Measurements from ENCODE around the gene FOXK2. TPM values are rescaled to one million over a fixed set of nuclear protein-coding genes. Genes with fewer than 3 reads are reported as not detected.

The FOXK2 gene
- total and polyA plus RNA-seq, 2 experiments from 2014 or later = 5.6 to 43.0 TPM

DNA sequence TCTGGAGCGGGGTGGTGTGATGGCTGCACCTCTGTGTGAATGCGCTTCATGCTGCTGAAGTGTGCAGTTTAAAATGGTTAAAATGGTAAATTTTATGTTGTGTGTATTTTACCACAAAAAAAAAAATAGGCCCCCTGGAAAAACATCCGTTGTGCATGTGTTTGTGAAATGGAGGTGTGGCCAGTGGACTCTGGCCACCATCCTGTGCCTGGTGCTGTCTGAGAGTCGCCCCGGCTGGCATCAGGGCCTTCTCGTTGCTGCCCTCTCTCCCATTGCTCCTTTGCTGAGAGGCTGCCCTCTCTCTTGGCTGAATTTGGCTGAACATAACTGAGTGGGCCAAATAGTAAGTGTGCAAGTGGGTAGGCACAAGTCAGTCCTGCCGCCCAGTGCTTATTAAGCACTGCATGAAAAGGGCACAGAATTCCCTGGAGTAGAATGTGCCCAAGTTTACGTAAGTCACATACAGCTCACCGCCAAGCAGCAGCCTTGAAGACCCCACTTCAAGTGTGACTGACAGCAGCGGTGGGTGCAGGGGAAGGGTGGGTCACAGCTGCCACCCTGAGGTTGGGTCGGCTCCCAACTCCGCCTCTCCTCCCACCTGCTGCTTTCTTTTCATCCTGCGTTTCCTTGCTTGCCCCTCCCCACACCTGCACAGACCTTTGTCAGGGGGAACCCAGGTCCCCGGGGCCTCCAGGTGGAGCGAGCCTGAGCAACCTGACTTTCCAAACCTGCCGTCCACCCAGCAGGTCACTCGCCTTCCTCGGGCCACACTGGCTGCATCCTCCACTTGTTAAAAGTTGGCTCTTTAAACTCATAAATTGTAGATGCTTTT is 46.8 kb downstream of the FOXK2 start:
- Histone ChIP-seq H3K4me2 (ENCODE audit: unreplicated experiment) (no peak overlapping the region), H3K9me2 (ENCODE audit: insufficient read depth) (no peaks in the 10 kb centered on the region), H3K36me3 (ENCODE audit: low read depth) (peaks cover 6% of the 10 kb centered on the region; the same call in 1 of the 2 replicates), H3K4me3 (no peak overlapping the region), H3K9ac (no peak overlapping the region), H3K27me3 (replicated peaks; ENCODE audit: insufficient read depth) (no peaks in the 10 kb centered on the region), H3K4me1 (ENCODE audit: insufficient read depth) (no peaks in the 10 kb centered on the region), H3K9me3 (ENCODE audit: low read depth) (no peaks in the 10 kb centered on the region), H3F3A (ENCODE audit: insufficient read depth) (no peaks in the 10 kb centered on the region), H2AFZ (no peak overlapping the region), H4K20me1 (ENCODE audit: insufficient read depth) (no peaks in the 10 kb centered on the region), H3K27ac (no peak overlapping the region), H3K79me2 (ENCODE audit: insufficient read depth) (peaks cover 98% of the 10 kb centered on the region)
- TF ChIP-seq EZH2phosphoT487 (IDR thresholded peaks at IDR 0.05; ENCODE audit: insufficient read depth, low read depth) (no peak), EZH2 (IDR thresholded peaks at IDR 0.05; ENCODE audit: insufficient read depth, poor library complexity, severe bottlenecking) (no peak)
- in situ Hi-C loops (cut with MboI) = no loop called here
- DNase-seq = no peak
- 73 to 78% methylated on average over 18 of the region's 18 CpGs for WGBS, 2 experiments (ENCODE audit: low coverage in 1 of 2, low lambda C conversion rate in 2 of 2, missing lambda C conversion rate in 2 of 2)

DNA sequence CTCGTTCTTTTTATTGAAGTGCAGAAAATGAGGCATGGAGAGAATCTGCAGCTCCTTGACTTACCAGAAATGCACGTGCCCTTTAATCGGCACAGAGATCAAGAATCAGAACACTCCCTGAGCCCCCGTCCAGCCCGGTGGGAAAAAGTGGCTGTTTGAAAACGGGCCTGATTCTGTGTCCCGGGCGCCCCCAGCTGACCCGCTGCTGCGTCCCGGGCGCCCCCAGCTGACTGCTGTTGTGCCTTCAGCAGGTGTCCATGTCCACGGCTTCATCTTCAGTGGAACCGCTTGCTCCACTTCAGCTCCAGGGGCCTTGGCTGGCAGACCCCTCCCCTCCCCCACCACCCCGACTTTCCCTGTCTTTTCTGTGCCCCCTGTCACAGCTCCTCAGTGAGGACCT is 47.8 kb downstream of the FOXK2 start:
- Histone ChIP-seq H3K27me3 (replicated peaks; ENCODE audit: insufficient read depth) (no peaks in the 10 kb centered on the region), H3K9ac (no peak overlapping the region), H4K20me1 (ENCODE audit: insufficient read depth) (no peaks in the 10 kb centered on the region), H3K9me2 (ENCODE audit: insufficient read depth) (no peaks in the 10 kb centered on the region), H3K36me3 (ENCODE audit: low read depth) (peaks cover 9% of the 10 kb centered on the region; the same call in 1 of the 2 replicates), H3K4me1 (ENCODE audit: insufficient read depth) (no peaks in the 10 kb centered on the region), H3K4me2 (ENCODE audit: unreplicated experiment) (no peak overlapping the region), H3K79me2 (ENCODE audit: insufficient read depth) (peaks cover 97% of the 10 kb centered on the region), H2AFZ (no peak overlapping the region), H3K27ac (no peak overlapping the region), H3F3A (ENCODE audit: insufficient read depth) (no peaks in the 10 kb centered on the region), H3K9me3 (ENCODE audit: low read depth) (no peaks in the 10 kb centered on the region), H3K4me3 (no peak overlapping the region)
- in situ Hi-C loops (cut with MboI) = no loop called here
- WGBS, 2 experiments (ENCODE audit: low coverage in 1 of 2, low lambda C conversion rate in 2 of 2, missing lambda C conversion rate in 2 of 2) = 89 to 90% methylated on average over 15 of the region's 15 CpGs
- TF ChIP-seq EZH2phosphoT487 (IDR thresholded peaks at IDR 0.05; ENCODE audit: insufficient read depth, low read depth) = no peak
- no peak for TF ChIP-seq EZH2 (IDR thresholded peaks at IDR 0.05; ENCODE audit: insufficient read depth, poor library complexity, severe bottlenecking)
- DNase-seq = no peak

DNA sequence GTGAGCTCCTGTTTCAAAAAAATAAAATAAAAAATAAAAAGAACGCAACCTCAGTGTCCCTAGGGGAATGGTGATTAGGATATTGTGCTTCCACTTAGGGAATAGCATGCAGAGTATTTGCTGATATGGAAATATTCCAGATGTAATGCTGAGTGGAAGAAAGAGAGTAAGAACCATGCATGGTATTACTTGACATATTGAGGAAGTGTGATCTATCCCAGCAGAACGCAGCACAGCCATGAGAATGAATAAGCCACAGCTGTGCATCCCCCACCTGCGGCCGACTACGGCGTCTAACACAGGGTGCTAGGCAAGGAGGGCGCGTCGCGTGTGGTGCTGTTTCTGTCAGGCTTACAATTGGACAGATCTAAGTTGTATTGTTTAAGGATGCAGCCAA is 49.5 kb downstream of the FOXK2 start:
- Histone ChIP-seq H3K4me1 (ENCODE audit: insufficient read depth) (no peaks in the 10 kb centered on the region), H4K20me1 (ENCODE audit: insufficient read depth) (no peaks in the 10 kb centered on the region), H3K9me2 (ENCODE audit: insufficient read depth) (no peaks in the 10 kb centered on the region), H3K27ac (no peak overlapping the region), H3K4me2 (ENCODE audit: unreplicated experiment) (no peak overlapping the region), H2AFZ (no peak overlapping the region), H3K9ac (no peak overlapping the region), H3F3A (ENCODE audit: insufficient read depth) (no peaks in the 10 kb centered on the region), H3K36me3 (ENCODE audit: low read depth) (peaks cover 13% of the 10 kb centered on the region; the same call in 1 of the 2 replicates), H3K27me3 (replicated peaks; ENCODE audit: insufficient read depth) (no peaks in the 10 kb centered on the region), H3K79me2 (ENCODE audit: insufficient read depth) (peaks cover 95% of the 10 kb centered on the region), H3K9me3 (ENCODE audit: low read depth) (no peaks in the 10 kb centered on the region), H3K4me3 (no peak overlapping the region)
- in situ Hi-C loops (cut with MboI) = no loop called here
- no peak for DNase-seq
- 95 to 96% methylated on average over 10 of the region's 10 CpGs for WGBS, 2 experiments (ENCODE audit: low coverage in 1 of 2, low lambda C conversion rate in 2 of 2, missing lambda C conversion rate in 2 of 2)
- no peak for TF ChIP-seq EZH2 (IDR thresholded peaks at IDR 0.05; ENCODE audit: insufficient read depth, poor library complexity, severe bottlenecking)
- TF ChIP-seq EZH2phosphoT487 (IDR thresholded peaks at IDR 0.05; ENCODE audit: insufficient read depth, low read depth) = no peak

DNA sequence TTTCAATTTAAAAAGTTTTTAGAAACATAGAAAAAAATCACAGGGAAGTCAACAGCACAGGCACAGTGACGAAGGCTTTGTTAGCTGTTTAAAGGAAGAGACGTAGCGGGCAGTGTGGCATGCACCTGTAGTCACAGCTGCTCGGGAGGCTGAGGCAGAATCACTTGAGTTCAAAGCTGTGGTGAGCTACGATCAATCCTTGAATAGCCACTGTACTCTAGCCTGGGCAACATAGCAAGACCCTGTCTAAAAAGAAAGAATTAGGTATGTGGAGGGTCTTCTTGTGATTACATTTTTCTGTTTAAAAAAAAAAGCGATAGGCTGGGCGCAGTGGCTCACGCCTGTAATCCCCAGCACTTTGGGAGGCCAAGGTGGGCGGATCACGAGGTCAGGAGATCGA is 50.1 kb downstream of the FOXK2 start:
- Histone ChIP-seq H3K9me3 (ENCODE audit: low read depth) (no peaks in the 10 kb centered on the region), H3K27me3 (replicated peaks; ENCODE audit: insufficient read depth) (no peaks in the 10 kb centered on the region), H3K9me2 (ENCODE audit: insufficient read depth) (no peaks in the 10 kb centered on the region), H3K4me3 (no peak overlapping the region), H4K20me1 (ENCODE audit: insufficient read depth) (no peaks in the 10 kb centered on the region), H3K4me2 (ENCODE audit: unreplicated experiment) (no peak overlapping the region), H3K4me1 (ENCODE audit: insufficient read depth) (no peaks in the 10 kb centered on the region), H2AFZ (no peak overlapping the region), H3K79me2 (ENCODE audit: insufficient read depth) (peaks cover 95% of the 10 kb centered on the region), H3K36me3 (ENCODE audit: low read depth) (peaks cover 14% of the 10 kb centered on the region), H3K9ac (no peak overlapping the region), H3K27ac (no peak overlapping the region), H3F3A (ENCODE audit: insufficient read depth) (no peaks in the 10 kb centered on the region)
- TF ChIP-seq EZH2phosphoT487 (IDR thresholded peaks at IDR 0.05; ENCODE audit: insufficient read depth, low read depth) = no peak
- TF ChIP-seq EZH2 (IDR thresholded peaks at IDR 0.05; ENCODE audit: insufficient read depth, poor library complexity, severe bottlenecking) = no peak
- 96 to 98% methylated on average over 11 of the region's 11 CpGs for WGBS, 2 experiments (ENCODE audit: low coverage in 1 of 2, low lambda C conversion rate in 2 of 2, missing lambda C conversion rate in 2 of 2)
- no peak for DNase-seq
- in situ Hi-C loops (cut with MboI) = no loop called here

Measured in GM23248 (cell line).